GM19328 (cell line): Measurements from ENCODE around the gene CADM4.

Experiments
- ATAC-seq: cut with Tn5 transposase; IDR thresholded peaks from one replicate; pipeline ENCODE4 v1.9.1; 2021; ENCODE audit warnings: mild to moderate bottlenecking, moderate library complexity; ENCODE audit not compliant: unreplicated experiment

The CADM4 gene

GRCh38 chr19:43634872-43635560 is 4.6 kb downstream of the CADM4 start:
- no peak for ATAC-seq

- ATAC-seq = no peak
Measured at GRCh38 chr19:43634506-43634871, 5.2 kb downstream of the CADM4 start.

- ATAC-seq = no peak
Measured at GRCh38 chr19:43634068-43634467, 5.6 kb downstream of the CADM4 start.

- no peak for ATAC-seq
Measured at GRCh38 chr19:43633520-43633919, 6.1 kb downstream of the CADM4 start.

- no peak for ATAC-seq
Measured at GRCh38 chr19:43631491-43631890, 8.2 kb downstream of the CADM4 start.

GRCh38 chr19:43628646-43629326 is 10.9 kb downstream of the CADM4 start:
- ATAC-seq = no peak

GRCh38 chr19:43626838-43627237 is 12.8 kb downstream of the CADM4 start:
- no peak for ATAC-seq

GRCh38 chr19:43625918-43626579 is 13.6 kb downstream of the CADM4 start:
- ATAC-seq = no peak

GRCh38 chr19:43624933-43625332 is 14.7 kb downstream of the CADM4 start:
- no peak for ATAC-seq

GRCh38 chr19:43623889-43624670 is 15.6 kb downstream of the CADM4 start:
- ATAC-seq = no peak

- ATAC-seq = no peak
Measured at GRCh38 chr19:43622956-43623355, 16.7 kb downstream of the CADM4 start.

GRCh38 chr19:43622070-43622469 is 17.6 kb downstream of the CADM4 start:
- no peak for ATAC-seq

GRCh38 chr19:43620061-43621001 is 19.3 kb downstream of the CADM4 start:
- no peak for ATAC-seq

GRCh38 chr19:43619262-43620060 is 20.2 kb downstream of the CADM4 start, which contains the start of gene ZNF428:
Gene ZNF428 (minus strand): TSS chr19:43619629. CDS start chr19:43614304, 5,325 bp downstream.
- ATAC-seq = peak; percentile 71

- ATAC-seq = peak; percentile 21
Measured at GRCh38 chr19:43618921-43619261, 20.8 kb downstream of the CADM4 start.

- no peak for ATAC-seq
Measured at GRCh38 chr19:43616954-43617353, 22.7 kb downstream of the CADM4 start.

GRCh38 chr19:43616306-43616705 is 23.3 kb downstream of the CADM4 start:
- ATAC-seq = no peak

GRCh38 chr19:43612374-43612773 is 27.3 kb downstream of the CADM4 start:
- no peak for ATAC-seq

GRCh38 chr19:43611788-43612187 is 27.9 kb downstream of the CADM4 start, which contains the start of gene SRRM5:
Gene SRRM5 (plus strand): TSS chr19:43612088. CDS start chr19:43612122, 34 bp downstream.
- no peak for ATAC-seq
